GM12878 (cell line): Measurements from ENCODE around the gene RCAN2. TPM values are rescaled to one million over a fixed set of nuclear protein-coding genes. Genes with fewer than 3 reads are reported as not detected.

Experiments used
- ATAC-seq: fragments of 200-7000 bp; cut with Tn5 transposase; 3 replicates; pipeline ENCODE4 v1.9.1; 2020; ENCODE audit warnings: mild to moderate bottlenecking, moderate library complexity
- BruUV-seq: library from RNA; stranded (reverse); fragments of 400-500 nt; replicated peaks from 2 replicates; lab custom pipeline; 2021; lab: Mats Ljungman, UMichigan
- CTCF ChIA-PET: fragments of 300-600 bp; sonication (Branson Sonifier 250); formaldehyde crosslinking; extraction: SDS; loops from one replicate; lab custom pipeline; 2021; ENCODE audit warnings: inconsistent platforms; lab: Yijun Ruan, JAX
- POLR2A ChIA-PET: fragments of 350-600 bp; formaldehyde crosslinking; extraction: SDS; loops from one replicate; lab custom pipeline; 2021; ENCODE audit warnings: inconsistent platforms; lab: Charles Lee
- RAD21 ChIA-PET: fragments of 300-600 bp; sonication (Branson Sonifier 250); formaldehyde crosslinking; loops from one replicate; lab custom pipeline; 2023; ENCODE audit warnings: antibody characterized with exemption; ENCODE audit not compliant: unreplicated experiment; lab: Charles Lee
- SMC1A ChIA-PET: fragments of 300-600 bp; sonication (Branson Sonifier 250); formaldehyde crosslinking; loops from one replicate; lab custom pipeline; 2023; ENCODE audit not compliant: unreplicated experiment, uncharacterized antibody; lab: Charles Lee
- DNase-seq: peaks from one replicate; pipeline ENCODE4 v3.0.0-alpha.2; 2011; ENCODE audit warnings: low read depth, low spot score
- FAIRE-seq: peaks from 3 replicates; lab custom pipeline; 2011; peaks lifted over from hg19 to GRCh38; lab: Jason Lieb, UNC
- H2AFZ ChIP-seq: 2 replicates; pipeline ENCODE4 v1.6.0; 2011; ENCODE audit warnings: low read depth, low read length, control low read depth; ENCODE audit not compliant: control insufficient read depth
- H3K27ac ChIP-seq: 2 replicates; pipeline ENCODE4 v1.5.1; 2011; ENCODE audit warnings: control low read depth; ENCODE audit not compliant: control insufficient read depth, insufficient read depth
- H3K27me3 ChIP-seq, 2 experiments: replicated peaks in 1 of 2; 2 replicates each; pipeline versions ENCODE4 v1.6.0 to v1.6.1; 2011; ENCODE audit warnings: low read length in 1 of 2; ENCODE audit not compliant: control insufficient read depth in 2 of 2, insufficient read depth in 2 of 2
- H3K36me3 ChIP-seq, 2 experiments: 2 replicates each; pipeline ENCODE4 v1.5.1; 2011; ENCODE audit warnings: low read length in 1 of 2; ENCODE audit not compliant: control insufficient read depth in 2 of 2, insufficient read depth in 2 of 2
- H3K4me1 ChIP-seq: 2 replicates; pipeline ENCODE4 v1.6.1; 2011; ENCODE audit warnings: mild to moderate bottlenecking, low read length, moderate library complexity, mixed read lengths; ENCODE audit not compliant: control insufficient read depth, insufficient read depth
- H3K4me2 ChIP-seq: 2 replicates; pipeline ENCODE4 v1.6.0; 2011; ENCODE audit warnings: control low read depth; ENCODE audit not compliant: control insufficient read depth, insufficient read depth
- H3K4me3 ChIP-seq: fragments of 200-600 bp; sonication (generic); 2 replicates; pipeline ENCODE4 v1.5.1; 2016
- H3K79me2 ChIP-seq: 2 replicates; pipeline ENCODE4 v1.6.0; 2011; ENCODE audit warnings: low read length; ENCODE audit not compliant: control insufficient read depth, insufficient read depth
- H3K9ac ChIP-seq: 2 replicates; pipeline ENCODE4 v1.8.0; 2011; ENCODE audit warnings: low read length, control low read depth, mixed read lengths; ENCODE audit not compliant: control insufficient read depth, insufficient read depth
- H3K9me3 ChIP-seq: replicated peaks from 3 replicates; pipeline ENCODE4 v1.5.1; 2011; ENCODE audit warnings: mild to moderate bottlenecking, low read length; ENCODE audit not compliant: control insufficient read depth, insufficient read depth
- H4K20me1 ChIP-seq: 2 replicates; pipeline ENCODE4 v1.6.0; 2011; ENCODE audit not compliant: control insufficient read depth, insufficient read depth
- BHLHE40 ChIP-seq, 2 experiments: fragments of 450-650 bp in 1 of 2; IDR thresholded peaks; 2 replicates each; pipeline ENCODE4 v1.6.1; 2011 to 2017; ENCODE audit warnings: low read depth in 2 of 2, borderline replicate concordance in 1 of 2, improper control_type of control experiment in 1 of 2, low read length in 1 of 2, mild to moderate bottlenecking in 1 of 2
- CBFB ChIP-seq: IDR thresholded peaks from 2 replicates; pipeline ENCODE4 v1.6.1; 2016; ENCODE audit warnings: antibody characterized with exemption, low read depth
- CEBPZ ChIP-seq: fragments of 150-350 bp; IDR thresholded peaks from 2 replicates; pipeline ENCODE4 v1.6.1; 2016; ENCODE audit warnings: low read depth, low read length
- NFYB ChIP-seq: IDR thresholded peaks from 2 replicates; pipeline ENCODE4 v1.6.1; 2011; ENCODE audit warnings: low read depth, mild to moderate bottlenecking, low read length, improper control_type of control experiment, moderate library complexity; ENCODE audit not compliant: insufficient read depth
- PKNOX1 ChIP-seq: fragments of 450-650 bp; IDR thresholded peaks from 2 replicates; pipeline ENCODE4 v1.6.1; 2016; ENCODE audit warnings: mild to moderate bottlenecking
- RFX5 ChIP-seq: IDR thresholded peaks from 2 replicates; pipeline ENCODE4 v1.6.1; 2011; ENCODE audit warnings: low read depth, low read length, improper control_type of control experiment
- SIN3A ChIP-seq: IDR thresholded peaks from 2 replicates; pipeline ENCODE4 v1.6.1; 2012; ENCODE audit warnings: low read depth, low read length, improper control_type of control experiment
- ZZZ3 ChIP-seq: IDR thresholded peaks from 2 replicates; pipeline ENCODE4 v1.6.1; 2011; ENCODE audit warnings: low read depth; ENCODE audit not compliant: control insufficient read depth, insufficient read length
- WGBS: methylation state at CpG from one replicate; pipeline ENCODE4 v1.1.6; 2016; ENCODE audit warnings: low lambda C conversion rate; ENCODE audit not compliant: insufficient replicate concordance, insufficient coverage; ENCODE audit errors: missing lambda C conversion rate; 5-methylcytosine and 5-hydroxymethylcytosine counted together
- in situ Hi-C: fragments of 300-500 bp; cut with MboI; formaldehyde crosslinking; loops from 9 replicates; pipeline ENCODE4 v1.14.3; 2018; ENCODE audit warnings: mixed read lengths
- intact Hi-C: fragments of 100-400 bp; cut with micrococcal nuclease; formaldehyde crosslinking; loops from one replicate; pipeline ENCODE4 v1.14.2; 2022; ENCODE audit not compliant: unreplicated experiment
- polyA plus RNA-seq, 11 experiments: library from polyadenylated mRNA; depleted of rRNA in 4 of 11; unstranded in 6 of 11; stranded (reverse) in 5 of 11; fragments of >200 nt; fragmentation: Nextera tagmentation in 4 of 11; fragmentation: Illumina TruSeq in 1 of 11; extraction: Ambion mirVana in 4 of 11; extraction: Trizol in 1 of 11; gene quantifications; 1 replicate in 1 of 11; 2 replicates in 10 of 11; pipeline versions ENCODE4 v1.2.1 to v1.2.3, GENCODE V29; 2011 to 2016; ENCODE audit warnings: inconsistent platforms in 2 of 11, missing spikeins in 2 of 11, low read depth in 1 of 11
- total RNA-seq, 4 experiments: library from RNA; depleted of rRNA in 3 of 4; stranded (reverse); fragments of >200 nt in 3 of 4; fragmentation: Illumina TruSeq in 1 of 4; extraction: Trizol in 1 of 4; gene quantifications; 2 replicates each; pipeline versions ENCODE4 v1.2.1 to v1.2.3, GENCODE V29; 2013 to 2021

RCAN2 gene
- total and polyA plus RNA-seq, 10 of the 15 experiments (the other 5 are each of a cell fraction or from before 2014, with no cell fraction given), result 0.06 TPM; not detected in 9

GRCh38 chr6:46440641-46441040, 50.6 kb downstream of the RCAN2 start:
- Histone ChIP-seq H3K9me3 (no peaks in the 10 kb centered on the region; the same call in 2 of the 3 replicates), H3K9ac (no peak overlapping the region), H3K79me2 (no peaks in the 10 kb centered on the region), H3K4me2 (no peak overlapping the region), H4K20me1 (no peaks in the 10 kb centered on the region), H2AFZ (no peak overlapping the region), H3K4me3 (no peak overlapping the region), H3K27ac (no peak overlapping the region), H3K4me1 (no peaks in the 10 kb centered on the region), H3K27me3 (no peaks in the 10 kb centered on the region; a peak in 1 of 4 replicates), H3K36me3 (no peaks in the 10 kb centered on the region)
- ATAC-seq (no peak), DNase-seq (no peak), FAIRE-seq (no peak)
- 0% methylated on average over 1 of the region's 1 CpG for whole genome bisulfite sequencing
- BruUV-seq, result no TSS peak
- POLR2A ChIA-PET, result no interaction called here
- intact Hi-C loops, result no loop called here
- CTCF ChIA-PET, result no interaction called here
- RAD21 ChIA-PET, result no interaction called here
- in situ Hi-C loops, result no loop called here
- SMC1A ChIA-PET, result interaction anchor here (0.7 to 1.3 kb wide), 2 partner anchors 27 to 519 kb away, joined by 3 read pairs; no protein-coding TSS in a partner anchor
- no peak for TF ChIP-seq PKNOX1
- no peak for TF ChIP-seq CBFB
- no peak for TF ChIP-seq SIN3A
- no peak for TF ChIP-seq ZZZ3
- no peak for TF ChIP-seq NFYB
- TF ChIP-seq CEBPZ, result no peak
- TF ChIP-seq BHLHE40 (IDR thresholded peaks at IDR 0.05; ENCODE audit: borderline replicate concordance in 1 of 2, low read depth in 2 of 2, low read length in 1 of 2), result no peak
- no peak for TF ChIP-seq RFX5
